IPS DF 6.9 (cell line): ENCODE data around the gene NRSN2.
"Not testable (repeated sequence)": the region's sequence is repeated elsewhere in the genome, so short reads cannot be mapped to it uniquely, and the experiment has no call there.

Source experiments
- DNase-seq: peaks from one replicate; pipeline ENCODE4 v3.0.0-alpha.2; 2013; ENCODE audit warnings: low read depth, low spot score
- H3K27ac ChIP-seq: one replicate; pipeline ENCODE4 v1.5.1; 2013; ENCODE audit warnings: low read length, control low read depth
- H3K27me3 ChIP-seq: 2 replicates; pipeline ENCODE4 v1.6.1; 2013; ENCODE audit warnings: mild to moderate bottlenecking, low read length; ENCODE audit not compliant: control insufficient read depth, insufficient read depth
- H3K36me3 ChIP-seq: 2 replicates; pipeline ENCODE4 v1.6.1; 2013; ENCODE audit warnings: low read length; ENCODE audit not compliant: control insufficient read depth, insufficient read depth
- H3K4me1 ChIP-seq: 2 replicates; pipeline ENCODE4 v1.6.1; 2013; ENCODE audit warnings: low read length; ENCODE audit not compliant: control insufficient read depth, insufficient read depth
- H3K4me3 ChIP-seq: 2 replicates; pipeline ENCODE4 v1.5.1; 2013; ENCODE audit warnings: mild to moderate bottlenecking, low read length
- H3K9me3 ChIP-seq: 2 replicates; pipeline ENCODE4 v1.6.1; 2013; ENCODE audit warnings: low read length, inconsistent platforms; ENCODE audit not compliant: control insufficient read depth, insufficient read depth
- WGBS: extraction: QIAGEN DNeasy Blood & Tissue Kit; methylation state at CpG from one replicate; pipeline ENCODE4 v1.1.7; 2013; ENCODE audit warnings: mixed read lengths, missing lambda C conversion rate; ENCODE audit not compliant: insufficient read length, insufficient coverage; 5-methylcytosine and 5-hydroxymethylcytosine counted together

NRSN2 gene

DNA sequence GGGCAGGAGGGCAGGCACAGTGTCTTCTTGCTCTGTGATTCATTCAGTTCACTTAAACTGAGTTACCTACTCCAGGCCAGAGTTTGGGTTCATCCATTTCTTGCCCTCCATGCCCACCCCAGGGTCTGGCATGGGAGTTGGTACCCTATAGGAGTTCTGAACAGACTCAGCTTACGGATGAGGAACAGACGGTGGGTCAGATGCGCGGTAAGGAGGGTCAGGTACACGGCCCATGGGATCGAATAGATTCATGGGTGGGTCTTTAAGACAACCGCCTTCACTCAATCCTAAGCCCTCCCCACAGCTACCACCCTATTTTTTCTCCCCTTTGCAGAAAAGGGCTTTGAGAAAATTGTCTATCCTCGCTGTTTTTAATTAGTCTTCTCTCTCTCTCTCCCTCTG, 20.6 kb downstream of the NRSN2 start:
- Histone ChIP-seq H3K4me1 (no peaks in the 10 kb centered on the region; the same call in 1 of the 2 replicates), H3K4me3 (no peak overlapping the region), H3K36me3 (no peaks in the 10 kb centered on the region), H3K27me3 (no peaks in the 10 kb centered on the region), H3K9me3 (no peaks in the 10 kb centered on the region), H3K27ac (no peak overlapping the region)
- no peak for DNase-seq
- WGBS: no CpG with 5 or more reads among the region's 8 CpGs

GRCh38 chr20:368915-369314, 22.0 kb downstream of the NRSN2 start:
- Histone ChIP-seq H3K4me1 (no peaks in the 10 kb centered on the region; the same call in 1 of the 2 replicates), H3K36me3 (no peaks in the 10 kb centered on the region), H3K27ac (no peak overlapping the region), H3K27me3 (no peaks in the 10 kb centered on the region), H3K9me3 (no peaks in the 10 kb centered on the region), H3K4me3 (no peak overlapping the region)
- WGBS: no CpG with 5 or more reads among the region's 4 CpGs
- DNase-seq: no peak

GRCh38 chr20:370151-370600, 23.3 kb downstream of the NRSN2 start:
- no peaks in the 10 kb centered on the region; the same call in 1 of the 2 replicates for H3K4me1 ChIP-seq
- no peak overlapping the region for H3K27ac ChIP-seq
- H3K27me3 ChIP-seq: no peaks in the 10 kb centered on the region
- no peak for DNase-seq
- no peaks in the 10 kb centered on the region for H3K36me3 ChIP-seq
- no peak overlapping the region for H3K4me3 ChIP-seq
- H3K9me3 ChIP-seq: no peaks in the 10 kb centered on the region
- no CpG with 5 or more reads among the region's 7 CpGs for WGBS

GRCh38 chr20:370977-371754, 24.3 kb downstream of the NRSN2 start:
- DNase-seq: no peak

GRCh38 chr20:371755-372542, 25.0 kb downstream of the NRSN2 start:
- Histone ChIP-seq H3K4me1 (no peaks in the 10 kb centered on the region; the same call in 1 of the 2 replicates), H3K27me3 (no peaks in the 10 kb centered on the region), H3K36me3 (no peaks in the 10 kb centered on the region), H3K4me3 (no peak overlapping the region), H3K27ac (no peak overlapping the region), H3K9me3 (no peaks in the 10 kb centered on the region)
- WGBS: no CpG with 5 or more reads among the region's 10 CpGs
- no peak for DNase-seq

More at GRCh38 chr20:370977-371754, 24.3 kb downstream of the NRSN2 start:
- Histone ChIP-seq H3K36me3 (no peaks in the 10 kb centered on the region), H3K4me1 (no peaks in the 10 kb centered on the region; the same call in 1 of the 2 replicates), H3K9me3 (no peaks in the 10 kb centered on the region), H3K4me3 (no peak overlapping the region), H3K27me3 (no peaks in the 10 kb centered on the region), H3K27ac (no peak overlapping the region)
- WGBS: no CpG with 5 or more reads among the region's 7 CpGs

DNA sequence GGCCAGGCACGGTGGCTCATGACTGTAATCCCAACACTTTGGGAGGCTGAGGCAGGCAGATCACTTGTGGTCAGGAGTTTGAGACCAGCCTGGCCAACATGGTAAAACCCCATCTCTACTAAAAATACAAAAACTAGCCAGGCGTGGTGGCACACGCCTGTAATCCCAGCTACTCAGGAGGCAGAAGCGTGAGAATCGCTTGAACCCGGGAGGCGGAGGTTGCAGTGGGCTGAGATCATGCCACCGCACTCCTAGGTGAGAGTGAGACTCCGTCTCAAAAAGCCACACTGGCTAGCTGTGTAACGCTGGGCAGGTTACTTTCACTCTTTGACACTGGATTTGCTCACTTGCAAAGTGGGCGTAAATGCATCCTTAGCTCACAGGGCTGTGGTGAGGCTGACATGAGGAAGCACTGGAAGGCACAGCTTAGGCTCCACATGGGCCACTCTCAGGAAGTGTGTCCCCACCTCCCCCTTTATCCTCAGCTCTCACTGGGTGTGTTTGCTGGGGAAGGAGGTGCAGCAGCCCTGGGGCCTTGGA, 25.7 kb downstream of the NRSN2 start:
- not testable (repeated sequence) for H3K27ac ChIP-seq, H3K9me3 ChIP-seq, H3K36me3 ChIP-seq, DNase-seq, H3K4me1 ChIP-seq, H3K27me3 ChIP-seq, H3K4me3 ChIP-seq
- WGBS: no CpG with 5 or more reads among the region's 11 CpGs

- H3K27ac ChIP-seq: no peak overlapping the region
Measured at GRCh38 chr20:373171-373890, 26.4 kb downstream of the NRSN2 start.

DNA sequence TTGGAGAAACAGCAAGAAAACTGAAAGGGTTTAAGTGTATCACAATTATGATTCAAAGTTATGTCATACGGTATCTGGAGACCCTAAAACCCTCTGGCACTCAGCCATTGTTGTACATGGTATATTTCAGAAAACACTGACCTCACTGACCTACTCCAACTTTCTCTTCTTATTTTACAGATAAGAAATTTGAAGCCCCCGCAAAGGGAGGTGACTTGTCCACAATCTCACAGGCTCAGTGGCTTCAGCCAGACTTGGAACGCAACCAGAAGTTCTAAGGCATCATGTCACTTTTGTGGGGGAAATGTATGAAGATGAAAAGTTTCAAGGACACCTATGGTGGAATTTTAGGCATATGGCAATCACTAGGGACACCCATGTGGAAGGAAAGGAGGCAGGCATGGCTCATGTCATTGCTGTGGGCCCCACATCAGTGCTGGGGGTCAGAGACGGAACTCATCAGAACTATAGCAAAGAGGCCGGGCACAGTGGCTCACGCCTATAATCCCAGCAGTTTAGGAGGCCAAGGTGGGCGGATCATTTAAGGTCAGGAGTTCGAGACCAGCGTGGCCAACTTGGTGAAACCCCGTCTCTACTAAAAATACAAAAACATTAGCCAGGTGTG, 28.5 kb downstream of the NRSN2 start:
- Histone ChIP-seq H3K4me1 (no peaks in the 10 kb centered on the region; the same call in 1 of the 2 replicates), H3K27me3 (no peaks in the 10 kb centered on the region), H3K9me3 (no peaks in the 10 kb centered on the region), H3K4me3 (no peak overlapping the region), H3K36me3 (no peaks in the 10 kb centered on the region), H3K27ac (no peak overlapping the region)
- WGBS: no CpG with 5 or more reads among the region's 10 CpGs
- no peak for DNase-seq

More at GRCh38 chr20:373171-373890, 26.4 kb downstream of the NRSN2 start:
- Histone ChIP-seq H3K27me3 (no peaks in the 10 kb centered on the region), H3K36me3 (no peaks in the 10 kb centered on the region), H3K4me1 (no peaks in the 10 kb centered on the region; the same call in 1 of the 2 replicates), H3K4me3 (no peak overlapping the region), H3K9me3 (no peaks in the 10 kb centered on the region)
- no CpG with 5 or more reads among the region's 9 CpGs for WGBS
- no peak for DNase-seq

GRCh38 chr20:376089-376488, 29.2 kb downstream of the NRSN2 start:
- Histone ChIP-seq H3K27ac (no peak overlapping the region), H3K4me3 (no peak overlapping the region), H3K27me3 (no peaks in the 10 kb centered on the region), H3K4me1 (no peaks in the 10 kb centered on the region; the same call in 1 of the 2 replicates), H3K36me3 (no peaks in the 10 kb centered on the region), H3K9me3 (no peaks in the 10 kb centered on the region)
- DNase-seq: no peak
- no CpG with 5 or more reads among the region's 2 CpGs for WGBS
